MM.1S (cell line): ENCODE results near the gene VAMP2.

ENCODE experiments used
- DNase-seq: peaks from one replicate; pipeline ENCODE4 v3.0.0-alpha.2; 2015
- H2AFZ ChIP-seq: fragments of 300-600 bp; sonication (generic); 2 replicates; pipeline ENCODE4 v1.6.0; 2016; ENCODE audit warnings: antibody characterized with exemption, low read length
- H3F3A ChIP-seq: fragments of 300-600 bp; sonication (generic); 2 replicates; pipeline ENCODE4 v1.6.1; 2016; ENCODE audit warnings: mild to moderate bottlenecking, antibody characterized with exemption, low read length, moderate library complexity, mixed read lengths; ENCODE audit not compliant: insufficient read depth
- H3K27ac ChIP-seq: fragments of 300-600 bp; sonication (generic); 2 replicates; pipeline ENCODE4 v1.5.1; 2016; ENCODE audit warnings: mild to moderate bottlenecking, low read length
- H3K27me3 ChIP-seq: fragments of 300-600 bp; sonication (generic); replicated peaks from 2 replicates; pipeline ENCODE4 v1.6.0; 2016; ENCODE audit warnings: low read length; ENCODE audit not compliant: insufficient read depth
- H3K36me3 ChIP-seq: fragments of 300-600 bp; sonication (generic); replicated peaks from 2 replicates; pipeline ENCODE4 v1.6.1; 2016; ENCODE audit warnings: mild to moderate bottlenecking, low read length, mixed read lengths; ENCODE audit not compliant: insufficient read depth
- H3K4me1 ChIP-seq: fragments of 300-600 bp; sonication (generic); 2 replicates; pipeline ENCODE4 v1.6.1; 2016; ENCODE audit warnings: low read length, mixed read lengths
- H3K4me2 ChIP-seq: fragments of 300-600 bp; sonication (generic); 2 replicates; pipeline ENCODE4 v1.6.0; 2016; ENCODE audit warnings: low read depth, low read length
- H3K4me3 ChIP-seq: fragments of 300-600 bp; sonication (generic); 2 replicates; pipeline ENCODE4 v1.5.1; 2016; ENCODE audit warnings: low read length, mixed read lengths
- H3K79me2 ChIP-seq: fragments of 300-600 bp; sonication (generic); 2 replicates; pipeline ENCODE4 v1.6.1; 2016; ENCODE audit warnings: mixed run types, low read length, mixed read lengths
- H3K9ac ChIP-seq: fragments of 300-600 bp; sonication (generic); 2 replicates; pipeline ENCODE4 v1.6.1; 2016; ENCODE audit warnings: low read length, mixed read lengths
- H3K9me2 ChIP-seq: fragments of 300-600 bp; sonication (generic); replicated peaks from 2 replicates; pipeline ENCODE4 v1.6.1; 2016; ENCODE audit warnings: mild to moderate bottlenecking, low read length, mixed read lengths; ENCODE audit not compliant: insufficient read depth
- H3K9me3 ChIP-seq: fragments of 300-600 bp; sonication (generic); replicated peaks from 2 replicates; pipeline ENCODE4 v1.6.1; 2016; ENCODE audit warnings: mild to moderate bottlenecking, low read length, mixed read lengths; ENCODE audit not compliant: insufficient read depth
- H4K20me1 ChIP-seq: fragments of 300-600 bp; sonication (generic); 2 replicates; pipeline ENCODE4 v1.6.1; 2016; ENCODE audit warnings: mild to moderate bottlenecking, low read length, moderate library complexity, mixed read lengths; ENCODE audit not compliant: insufficient read depth
- EZH2 ChIP-seq: fragments of 300-600 bp; sonication (generic); optimal IDR thresholded peaks from 2 replicates; pipeline ENCODE3; 2017; ENCODE audit warnings: low read depth, mild to moderate bottlenecking, antibody characterized with exemption, low read length, mixed read lengths
- EZH2phosphoT487 ChIP-seq: fragments of 300-600 bp; sonication (generic); IDR thresholded peaks from 2 replicates; pipeline ENCODE4 v1.6.1; 2018; ENCODE audit warnings: antibody characterized with exemption, low read length
- TF ChIP-seq, protein P1 (sequence below): fragments of 300-600 bp; sonication (generic); IDR thresholded peaks from 2 replicates; pipeline ENCODE4 v1.5.1; 2016; ENCODE audit warnings: antibody characterized with exemption, low read length, mixed read lengths

VAMP2 gene

DNA sequence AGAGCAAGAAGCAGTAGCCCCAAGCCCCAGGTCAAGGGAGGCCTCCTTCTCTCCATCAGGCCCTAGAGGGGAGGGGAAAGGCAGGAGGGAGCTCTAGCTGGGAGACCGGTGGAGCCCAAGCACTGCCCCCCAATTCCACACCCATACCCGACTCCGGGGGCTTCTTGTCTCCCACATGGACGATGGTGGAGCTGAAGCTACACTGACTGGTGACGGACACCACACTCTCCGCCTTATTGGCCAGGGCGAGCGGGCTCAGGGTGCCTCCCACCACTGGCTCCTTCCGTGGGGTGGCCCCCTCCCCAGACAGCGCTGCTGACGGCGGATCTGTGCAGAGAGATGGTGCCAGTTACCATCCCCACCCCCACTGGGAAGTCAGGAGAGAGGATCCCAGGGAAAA lies 16.9 kb downstream of the VAMP2 start:
- Histone ChIP-seq H4K20me1 (no peaks in the 10 kb centered on the region), H3K9ac (no peak overlapping the region), H3K79me2 (peaks cover 16% of the 10 kb centered on the region), H3F3A (no peaks in the 10 kb centered on the region), H2AFZ (no peak overlapping the region), H3K4me2 (no peak overlapping the region), H3K4me3 (no peak overlapping the region), H3K36me3 (no peaks in the 10 kb centered on the region; the same call in 1 of the 2 replicates), H3K4me1 (peaks cover 6% of the 10 kb centered on the region), H3K9me2 (no peaks in the 10 kb centered on the region), H3K9me3 (no peaks in the 10 kb centered on the region), H3K27ac (no peak overlapping the region), H3K27me3 (no peaks in the 10 kb centered on the region)
- TF ChIP-seq EZH2 = no peak
- no peak for TF ChIP-seq EZH2phosphoT487
- TF ChIP-seq, protein P1, sequence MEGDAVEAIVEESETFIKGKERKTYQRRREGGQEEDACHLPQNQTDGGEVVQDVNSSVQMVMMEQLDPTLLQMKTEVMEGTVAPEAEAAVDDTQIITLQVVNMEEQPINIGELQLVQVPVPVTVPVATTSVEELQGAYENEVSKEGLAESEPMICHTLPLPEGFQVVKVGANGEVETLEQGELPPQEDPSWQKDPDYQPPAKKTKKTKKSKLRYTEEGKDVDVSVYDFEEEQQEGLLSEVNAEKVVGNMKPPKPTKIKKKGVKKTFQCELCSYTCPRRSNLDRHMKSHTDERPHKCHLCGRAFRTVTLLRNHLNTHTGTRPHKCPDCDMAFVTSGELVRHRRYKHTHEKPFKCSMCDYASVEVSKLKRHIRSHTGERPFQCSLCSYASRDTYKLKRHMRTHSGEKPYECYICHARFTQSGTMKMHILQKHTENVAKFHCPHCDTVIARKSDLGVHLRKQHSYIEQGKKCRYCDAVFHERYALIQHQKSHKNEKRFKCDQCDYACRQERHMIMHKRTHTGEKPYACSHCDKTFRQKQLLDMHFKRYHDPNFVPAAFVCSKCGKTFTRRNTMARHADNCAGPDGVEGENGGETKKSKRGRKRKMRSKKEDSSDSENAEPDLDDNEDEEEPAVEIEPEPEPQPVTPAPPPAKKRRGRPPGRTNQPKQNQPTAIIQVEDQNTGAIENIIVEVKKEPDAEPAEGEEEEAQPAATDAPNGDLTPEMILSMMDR = no peak
- no peak for DNase-seq

DNA sequence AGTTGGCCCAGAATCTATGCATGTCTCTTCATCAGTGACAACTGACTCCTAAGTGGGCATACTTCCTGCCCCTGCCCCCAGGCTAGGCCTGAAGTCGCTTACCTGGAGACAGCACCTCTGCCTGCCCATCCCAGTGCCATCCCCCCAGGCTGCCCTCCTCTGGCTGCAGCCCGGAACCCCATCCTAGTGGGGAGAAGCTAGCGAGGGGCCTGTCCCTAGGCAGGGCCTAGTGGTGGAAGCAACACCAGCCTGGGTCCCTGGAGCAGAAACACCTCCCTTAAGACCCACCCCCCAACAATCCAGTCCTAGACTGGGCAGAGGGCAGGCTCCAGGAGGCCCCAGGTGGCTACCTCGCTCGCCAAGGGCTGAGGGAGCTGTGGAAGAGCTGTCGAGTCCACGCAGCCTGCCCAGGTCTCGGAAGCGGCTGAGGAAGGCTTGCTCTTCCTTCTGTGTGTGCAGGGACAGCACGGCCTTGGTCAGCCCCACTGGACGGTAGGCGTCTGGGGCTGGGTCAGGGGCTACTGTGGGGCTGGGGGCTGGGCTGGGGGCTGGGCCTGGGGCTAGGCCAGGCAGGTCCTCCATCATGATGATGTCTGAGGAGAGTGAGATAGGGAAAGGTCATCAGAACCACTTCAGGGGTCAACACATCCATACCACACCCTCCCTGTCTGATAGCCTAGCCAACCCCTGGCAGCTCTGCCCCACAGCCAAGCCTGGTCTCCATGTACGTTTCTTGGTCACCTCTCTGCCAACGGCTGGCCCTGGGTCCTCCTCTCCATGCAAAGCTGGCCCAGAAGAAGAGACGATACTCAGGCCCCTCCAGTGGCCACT lies 18.1 kb downstream of the VAMP2 start:
- no peak for DNase-seq
- Histone ChIP-seq H3K4me1 (no peaks in the 10 kb centered on the region), H3F3A (peaks cover 8% of the 10 kb centered on the region; the same call in 1 of the 2 replicates), H3K4me3 (no peak overlapping the region), H3K27ac (no peak overlapping the region), H3K27me3 (no peaks in the 10 kb centered on the region), H3K36me3 (no peaks in the 10 kb centered on the region; the same call in 1 of the 2 replicates), H2AFZ (no peak overlapping the region), H3K9me3 (no peaks in the 10 kb centered on the region), H3K9ac (no peak overlapping the region), H3K9me2 (no peaks in the 10 kb centered on the region), H4K20me1 (no peaks in the 10 kb centered on the region), H3K79me2 (peaks cover 4% of the 10 kb centered on the region; the same call in 1 of the 2 replicates), H3K4me2 (no peak overlapping the region)
- TF ChIP-seq, protein P1 = no peak
- TF ChIP-seq EZH2phosphoT487 (no peak), EZH2 (no peak)

DNA sequence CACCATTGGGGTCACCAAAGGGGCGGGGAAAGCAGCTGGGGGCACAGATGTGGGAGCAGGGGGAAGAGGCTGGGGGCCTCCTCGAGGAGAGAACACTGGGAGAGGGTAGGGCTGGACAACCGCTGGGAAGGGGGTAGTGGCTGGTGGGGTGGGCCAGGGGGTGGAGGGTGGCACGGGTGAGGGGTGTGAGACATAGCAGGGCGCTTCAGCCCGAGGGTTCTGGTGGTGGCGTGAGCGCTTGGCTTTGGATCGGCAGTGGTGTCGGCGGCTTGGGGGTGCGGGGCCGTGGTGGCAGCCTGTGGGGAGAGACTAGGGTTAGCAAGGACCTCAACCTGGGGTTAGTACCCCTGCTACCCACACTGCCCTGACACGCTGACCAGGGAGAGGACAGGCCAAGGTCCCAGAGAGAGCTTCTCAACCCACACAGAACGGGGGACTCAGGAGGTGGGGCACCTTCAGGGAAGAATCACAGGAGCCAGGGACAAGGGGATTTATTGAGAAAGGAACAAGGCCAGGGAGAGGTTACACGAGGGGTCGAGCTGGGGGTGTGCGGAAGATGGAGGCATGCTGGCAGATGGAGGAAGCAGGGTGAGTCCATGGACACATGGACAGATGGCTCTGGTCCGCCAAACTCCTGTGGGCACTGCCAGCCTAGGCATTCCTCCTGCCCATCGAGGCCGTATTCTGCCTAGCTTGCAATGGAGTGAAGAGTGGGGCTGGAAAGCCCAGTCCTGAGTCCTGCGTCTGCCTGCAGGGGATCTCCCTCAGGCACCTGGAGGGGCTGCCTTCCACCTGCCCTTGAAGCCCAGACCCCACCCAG lies 19.0 kb downstream of the VAMP2 start:
- Histone ChIP-seq H3K9me3 (no peaks in the 10 kb centered on the region), H3K79me2 (no peaks in the 10 kb centered on the region), H3K9ac (no peak overlapping the region), H3K9me2 (no peaks in the 10 kb centered on the region), H3K27me3 (no peaks in the 10 kb centered on the region), H2AFZ (no peak overlapping the region), H3K4me1 (no peaks in the 10 kb centered on the region), H3K36me3 (no peaks in the 10 kb centered on the region; the same call in 1 of the 2 replicates), H3K4me2 (no peak overlapping the region), H3F3A (peaks cover 16% of the 10 kb centered on the region; the same call in 1 of the 2 replicates), H3K4me3 (no peak overlapping the region), H3K27ac (no peak overlapping the region), H4K20me1 (no peaks in the 10 kb centered on the region)
- TF ChIP-seq EZH2phosphoT487 = no peak
- TF ChIP-seq, protein P1 = no peak
- TF ChIP-seq EZH2 = no peak
- no peak for DNase-seq
